ENCODE results near the gene MRPS11.

DNA sequence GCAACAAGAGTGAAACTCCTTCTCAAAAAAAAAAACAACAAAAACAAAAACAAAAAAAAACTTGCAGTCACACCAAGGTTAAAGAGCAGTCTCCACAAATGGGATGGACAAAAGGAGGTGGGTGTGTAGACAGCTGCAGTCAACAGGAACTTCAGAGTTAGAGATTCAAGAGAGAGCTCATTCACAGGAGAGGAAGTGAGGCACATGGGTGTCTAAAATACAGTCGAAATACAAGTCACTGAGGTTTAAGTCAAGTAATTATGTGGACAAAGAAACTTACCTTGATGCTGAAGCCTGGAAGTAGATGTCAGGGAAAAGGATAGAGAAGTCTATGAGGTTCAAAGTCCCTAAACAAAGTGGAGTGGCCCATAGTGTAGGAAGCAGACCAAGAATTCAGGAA, 14.8 kb downstream of the MRPS11 start:
- TF ChIP-seq EZH2 (IDR thresholded peaks at IDR 0.05) (no peak), EZH2phosphoT487 (IDR thresholded peaks at IDR 0.05) (no peak)
- TF ChIP-seq, protein P1, sequence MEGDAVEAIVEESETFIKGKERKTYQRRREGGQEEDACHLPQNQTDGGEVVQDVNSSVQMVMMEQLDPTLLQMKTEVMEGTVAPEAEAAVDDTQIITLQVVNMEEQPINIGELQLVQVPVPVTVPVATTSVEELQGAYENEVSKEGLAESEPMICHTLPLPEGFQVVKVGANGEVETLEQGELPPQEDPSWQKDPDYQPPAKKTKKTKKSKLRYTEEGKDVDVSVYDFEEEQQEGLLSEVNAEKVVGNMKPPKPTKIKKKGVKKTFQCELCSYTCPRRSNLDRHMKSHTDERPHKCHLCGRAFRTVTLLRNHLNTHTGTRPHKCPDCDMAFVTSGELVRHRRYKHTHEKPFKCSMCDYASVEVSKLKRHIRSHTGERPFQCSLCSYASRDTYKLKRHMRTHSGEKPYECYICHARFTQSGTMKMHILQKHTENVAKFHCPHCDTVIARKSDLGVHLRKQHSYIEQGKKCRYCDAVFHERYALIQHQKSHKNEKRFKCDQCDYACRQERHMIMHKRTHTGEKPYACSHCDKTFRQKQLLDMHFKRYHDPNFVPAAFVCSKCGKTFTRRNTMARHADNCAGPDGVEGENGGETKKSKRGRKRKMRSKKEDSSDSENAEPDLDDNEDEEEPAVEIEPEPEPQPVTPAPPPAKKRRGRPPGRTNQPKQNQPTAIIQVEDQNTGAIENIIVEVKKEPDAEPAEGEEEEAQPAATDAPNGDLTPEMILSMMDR (IDR thresholded peaks at IDR 0.05): no peak
